HG02852 (cell line): ENCODE results near the gene PGC.

Experiments used
- ATAC-seq: cut with Tn5 transposase; IDR thresholded peaks from one replicate; pipeline ENCODE4 v1.9.1; 2021; ENCODE audit warnings: mild to moderate bottlenecking, moderate library complexity; ENCODE audit not compliant: unreplicated experiment

The PGC gene

GRCh38 chr6:41732591-41733359 is 14.4 kb downstream of the PGC start:
- ATAC-seq: peak; percentile 34

DNA sequence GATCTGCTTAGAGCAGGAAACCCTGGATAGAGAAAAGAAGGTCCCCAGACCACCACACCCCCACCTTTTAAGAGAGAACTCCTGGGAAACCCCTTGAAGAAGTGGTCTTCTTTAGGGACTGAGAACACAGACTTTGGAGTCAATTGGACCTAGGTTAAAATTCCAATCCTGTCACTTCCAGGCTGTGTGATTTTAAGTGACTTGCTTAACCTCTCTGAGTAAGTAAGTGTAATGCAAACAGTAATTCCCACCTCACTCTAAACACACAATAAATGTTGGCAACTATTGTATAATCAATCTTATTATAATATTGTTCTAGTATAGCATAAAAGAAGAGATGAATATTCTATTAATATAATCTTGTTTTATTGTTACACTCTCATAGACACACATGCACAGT is 15.0 kb downstream of the PGC start:
- ATAC-seq: no peak

- ATAC-seq: no peak
These were observed 15.6 kb downstream of the PGC start for GRCh38 chr6:41731561-41732086.

DNA sequence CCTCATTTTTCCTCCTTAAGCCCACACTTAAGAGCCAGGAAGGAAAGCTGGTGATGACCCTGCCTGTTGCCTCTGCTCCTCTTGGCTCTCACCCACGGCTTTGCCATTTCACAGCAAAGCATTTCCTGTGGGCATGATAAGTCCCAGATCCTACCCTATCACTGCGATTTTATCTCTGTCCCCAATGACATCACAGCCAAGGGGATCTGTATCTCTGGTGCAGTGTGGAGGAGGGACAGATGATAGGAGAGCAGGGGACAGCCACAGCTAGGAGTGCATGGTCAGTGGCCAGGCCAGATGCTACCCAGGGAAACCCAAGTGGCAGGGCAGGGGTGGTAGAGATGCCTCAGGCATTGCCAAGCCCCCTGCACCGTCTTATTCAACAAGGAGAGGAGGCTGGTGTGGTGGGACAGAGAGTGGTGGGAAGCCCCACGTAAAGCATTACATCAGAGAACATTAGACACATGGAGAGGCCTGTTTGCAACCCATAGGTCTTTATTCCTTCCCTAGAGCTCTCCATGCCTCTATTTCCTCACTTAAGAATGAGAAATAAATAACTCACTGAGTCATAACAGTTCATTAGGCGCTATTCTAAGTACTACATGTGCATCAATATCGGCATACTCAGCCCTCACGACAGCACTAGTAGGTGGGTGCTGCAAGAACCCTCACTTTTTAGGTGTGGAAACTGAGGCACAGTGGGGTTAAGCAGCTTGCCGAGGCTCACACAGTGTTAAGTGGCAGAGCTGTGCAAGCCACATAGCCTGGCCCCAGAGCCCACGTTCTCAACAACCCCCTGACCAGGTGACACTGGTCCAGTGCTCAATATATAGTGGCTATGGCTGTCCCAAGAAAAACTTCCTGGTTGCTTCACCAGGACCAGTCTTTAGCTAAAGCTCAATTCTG is 16.4 kb downstream of the PGC start:
- no peak for ATAC-seq

GRCh38 chr6:41729624-41730023 is 17.6 kb downstream of the PGC start:
- no peak for ATAC-seq

DNA sequence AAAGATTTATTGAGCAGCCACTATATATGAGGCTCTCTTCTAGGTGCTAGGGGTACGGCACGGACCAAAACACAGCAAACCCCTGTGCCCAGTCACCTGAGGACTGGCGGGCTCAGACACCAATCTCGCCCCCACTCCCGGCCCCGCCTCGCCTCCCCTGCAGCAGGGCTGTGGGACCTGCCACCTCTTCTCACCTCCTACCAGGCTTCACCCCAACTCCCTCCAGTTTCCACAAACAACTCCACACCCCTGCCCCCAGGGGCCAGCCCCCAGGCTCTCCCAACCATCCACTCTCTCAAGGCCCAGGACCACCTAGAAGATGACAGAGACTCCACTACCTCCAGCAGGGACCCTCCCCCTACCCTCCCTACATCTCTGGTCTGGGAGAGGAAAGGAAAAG is 18.2 kb downstream of the PGC start:
- ATAC-seq: no peak

DNA sequence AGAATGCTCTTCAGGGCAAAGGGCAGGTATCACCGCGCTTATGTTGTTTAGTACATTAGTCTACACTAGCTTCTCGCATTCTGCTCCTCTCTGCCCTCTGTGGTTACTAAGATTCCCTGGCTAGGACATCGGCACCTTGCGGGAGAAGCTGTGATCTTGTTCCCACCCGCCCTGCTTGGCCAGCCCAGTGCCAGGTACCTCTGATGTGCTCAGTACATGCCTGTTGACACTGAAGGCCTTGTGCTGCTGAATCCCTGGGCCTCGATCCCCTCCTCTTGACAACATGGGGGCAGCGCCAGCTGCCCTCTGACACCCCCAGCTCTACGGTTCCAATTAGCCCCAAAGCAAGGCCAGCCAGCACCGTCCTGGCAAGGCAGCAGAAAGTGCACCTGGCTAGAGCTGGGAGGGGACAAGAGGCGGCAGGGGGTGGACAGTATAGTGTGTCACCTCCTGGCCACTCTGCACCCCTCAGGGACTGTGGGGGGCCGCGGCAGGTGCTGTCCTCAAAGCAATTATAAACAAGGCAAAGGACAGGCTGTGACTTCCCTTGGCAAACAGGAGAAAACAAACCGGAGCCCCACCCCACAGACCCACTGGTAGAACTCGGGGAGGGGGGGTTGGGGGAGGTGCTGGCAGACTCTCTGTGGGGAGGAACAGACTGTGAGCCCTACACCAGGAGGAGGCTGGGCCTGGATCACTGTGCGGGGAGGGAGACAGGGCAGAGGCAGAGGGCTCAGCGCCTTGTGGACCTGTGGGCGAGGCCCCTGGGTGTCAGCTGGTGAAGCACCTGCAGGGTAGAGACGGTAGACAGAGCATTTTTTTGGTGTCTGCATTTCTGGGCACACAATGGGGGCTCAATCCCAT is 18.9 kb downstream of the PGC start:
- ATAC-seq: no peak

GRCh38 chr6:41727705-41728072 is 19.5 kb downstream of the PGC start:
- no peak for ATAC-seq

DNA sequence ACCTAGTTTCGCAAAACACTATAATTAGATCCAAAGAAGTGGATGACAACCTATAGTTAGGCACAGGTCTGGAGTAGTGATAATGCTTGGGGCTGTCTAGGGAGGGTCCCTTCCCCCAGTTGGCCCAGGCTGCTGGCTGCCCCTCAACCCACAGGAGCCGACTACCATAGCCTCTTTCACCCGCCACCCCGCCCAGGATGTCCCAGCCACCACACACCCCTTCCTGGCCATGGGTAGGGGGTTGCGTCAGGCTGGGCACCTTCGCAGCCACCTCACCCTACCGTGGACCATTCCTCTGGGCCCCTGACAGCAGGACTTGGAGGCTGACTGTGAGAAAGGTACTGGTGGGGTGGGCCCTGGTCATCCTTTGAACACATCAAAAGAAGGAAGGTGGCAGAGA is 20.3 kb downstream of the PGC start:
- no peak for ATAC-seq

DNA sequence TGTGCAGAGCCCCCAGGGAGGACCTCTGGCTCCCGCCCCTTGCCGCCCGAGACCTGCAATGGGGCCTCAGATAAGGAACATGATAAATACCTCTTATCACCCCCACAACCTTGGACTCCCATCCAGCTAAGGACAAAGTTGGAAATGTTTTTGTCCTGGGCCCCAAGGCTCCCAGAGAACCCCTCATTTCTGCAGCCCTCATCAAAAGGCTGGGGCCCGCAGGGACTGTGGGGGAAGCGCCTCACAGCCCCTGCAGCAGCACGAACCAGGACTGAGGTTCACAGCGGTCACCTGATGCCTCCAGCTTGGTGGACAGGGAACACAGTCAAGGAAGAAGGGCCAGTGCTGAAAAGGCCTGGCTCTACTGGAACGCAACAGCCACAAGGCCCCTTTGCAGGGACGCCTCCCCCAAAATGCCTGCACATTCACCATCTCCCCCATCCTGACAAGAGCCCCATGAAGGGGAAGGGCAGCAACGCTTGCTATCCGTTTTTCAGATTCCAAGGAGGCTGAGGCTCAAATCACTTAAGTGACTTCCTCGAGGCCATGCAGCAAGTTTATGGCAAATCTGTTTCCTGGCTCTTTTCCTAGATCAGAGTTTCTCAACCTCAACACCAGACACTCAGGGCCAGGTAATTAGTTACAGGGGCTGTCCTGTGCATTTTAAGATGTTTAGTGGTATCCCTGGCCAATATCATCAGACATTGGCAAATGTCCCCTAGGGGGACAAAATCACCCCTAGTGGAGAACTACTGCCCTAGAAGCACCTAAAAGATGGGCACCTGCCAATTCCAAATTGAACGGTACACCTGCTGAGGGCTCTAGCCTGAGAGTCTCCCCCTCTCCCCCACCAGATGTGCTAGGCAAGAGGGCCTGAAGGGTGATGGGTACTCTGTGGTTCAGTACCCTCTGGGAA is 22.4 kb downstream of the PGC start:
- ATAC-seq: no peak

- ATAC-seq: no peak
These were observed 23.0 kb downstream of the PGC start for GRCh38 chr6:41724228-41724580.

DNA sequence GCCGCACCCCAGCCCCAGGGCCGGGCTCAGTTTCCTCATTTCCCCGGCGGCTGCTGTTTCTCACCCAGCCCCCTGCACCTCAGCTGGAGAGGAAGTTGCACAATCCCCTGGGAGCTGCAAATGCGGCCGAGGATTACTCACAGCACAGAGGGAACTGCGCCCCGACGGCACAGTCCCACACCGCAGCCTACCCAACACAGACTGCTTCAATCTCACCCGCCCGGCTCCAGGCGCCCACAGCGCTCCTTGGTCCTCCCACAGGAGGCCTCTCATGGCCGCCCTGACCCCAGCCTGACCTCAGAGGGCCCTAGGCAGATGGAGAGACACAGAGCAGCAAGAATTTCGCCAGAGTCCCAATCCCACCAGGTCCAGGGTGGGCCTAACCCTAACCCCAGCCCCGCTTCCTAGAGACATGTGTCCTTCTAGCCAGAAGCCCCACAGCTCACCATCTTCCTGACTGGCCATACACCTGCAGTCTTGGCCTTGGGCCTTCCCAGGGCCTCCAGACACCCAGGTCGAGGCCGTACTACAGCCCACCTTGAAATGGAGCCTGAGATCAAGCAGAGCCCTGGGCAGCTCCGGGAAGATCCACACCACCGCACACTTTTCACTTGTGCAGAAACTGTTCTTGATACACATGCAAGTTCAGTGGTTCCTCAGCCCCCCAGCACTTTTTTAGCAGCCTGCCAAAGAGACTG is 23.5 kb downstream of the PGC start:
- ATAC-seq: peak; percentile 71

- no peak for ATAC-seq
These were observed 24.1 kb downstream of the PGC start for GRCh38 chr6:41722969-41723529.

- ATAC-seq: no peak
These were observed 25.8 kb downstream of the PGC start for GRCh38 chr6:41721414-41721813.

GRCh38 chr6:41720783-41721182 is 26.4 kb downstream of the PGC start:
- ATAC-seq: no peak

- no peak for ATAC-seq
These were observed 27.0 kb downstream of the PGC start for GRCh38 chr6:41720262-41720620.

DNA sequence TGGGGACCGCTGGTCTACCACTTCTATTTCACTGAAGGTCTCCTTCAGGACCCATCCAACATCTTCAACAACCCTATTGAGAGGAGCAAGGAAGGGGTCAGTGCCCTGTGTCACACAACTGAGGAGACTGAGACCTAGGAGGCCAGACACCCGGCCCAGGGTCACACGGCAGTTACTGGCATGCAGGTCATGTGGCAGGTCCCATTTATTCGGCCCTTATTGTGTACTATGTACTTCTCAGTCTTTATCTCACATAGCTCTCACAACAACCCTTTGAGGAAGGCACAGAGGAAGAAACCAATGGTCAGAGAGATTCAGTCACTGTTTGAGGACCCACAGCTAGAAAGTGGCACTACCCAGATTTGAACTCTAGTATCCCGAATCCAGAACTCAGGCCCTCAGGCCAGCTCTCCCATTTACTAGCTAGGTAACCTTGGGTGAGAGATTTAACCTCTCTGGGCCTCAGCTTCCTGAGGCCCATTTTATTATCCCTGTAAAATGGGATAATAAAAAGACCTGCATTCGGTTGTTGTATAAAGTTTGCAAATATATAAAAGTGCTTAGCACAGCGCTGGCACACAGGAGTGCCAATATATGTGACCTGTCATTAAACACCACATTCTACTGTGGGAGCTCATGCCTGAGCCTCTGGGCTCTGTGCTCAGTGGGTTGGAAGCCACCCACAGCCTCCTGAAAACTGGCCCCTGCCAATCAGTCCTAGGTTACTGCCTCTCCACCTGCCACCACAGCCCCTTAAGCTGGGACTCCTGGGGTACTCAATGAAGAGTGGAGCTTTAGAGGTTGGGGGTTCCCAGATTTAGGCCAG is 27.5 kb downstream of the PGC start:
- ATAC-seq: no peak

GRCh38 chr6:41718828-41719227 is 28.4 kb downstream of the PGC start:
- no peak for ATAC-seq
